Measurements from ENCODE around the gene COL23A1.

DNA sequence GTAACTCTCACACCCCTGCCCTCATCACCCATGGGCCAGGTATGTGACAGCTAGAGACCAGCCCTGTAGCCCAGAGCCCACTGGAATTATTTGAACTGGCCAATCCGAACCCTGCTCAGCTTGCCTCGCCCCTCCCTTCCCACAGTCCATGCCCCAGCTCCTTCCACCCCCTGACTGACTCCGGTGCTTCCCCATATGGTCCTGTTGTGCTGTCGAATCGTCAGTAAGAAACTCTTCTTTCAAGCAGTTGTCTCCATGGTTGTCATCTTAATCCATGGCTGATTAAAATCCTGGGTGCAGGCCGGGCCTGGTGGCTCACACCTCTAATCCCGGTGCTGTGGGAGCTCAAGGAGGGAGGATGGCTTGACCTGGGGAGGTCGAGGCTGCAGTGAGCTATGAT lies 118.5 kb downstream of the COL23A1 start:
- TF ChIP-seq, protein P1, sequence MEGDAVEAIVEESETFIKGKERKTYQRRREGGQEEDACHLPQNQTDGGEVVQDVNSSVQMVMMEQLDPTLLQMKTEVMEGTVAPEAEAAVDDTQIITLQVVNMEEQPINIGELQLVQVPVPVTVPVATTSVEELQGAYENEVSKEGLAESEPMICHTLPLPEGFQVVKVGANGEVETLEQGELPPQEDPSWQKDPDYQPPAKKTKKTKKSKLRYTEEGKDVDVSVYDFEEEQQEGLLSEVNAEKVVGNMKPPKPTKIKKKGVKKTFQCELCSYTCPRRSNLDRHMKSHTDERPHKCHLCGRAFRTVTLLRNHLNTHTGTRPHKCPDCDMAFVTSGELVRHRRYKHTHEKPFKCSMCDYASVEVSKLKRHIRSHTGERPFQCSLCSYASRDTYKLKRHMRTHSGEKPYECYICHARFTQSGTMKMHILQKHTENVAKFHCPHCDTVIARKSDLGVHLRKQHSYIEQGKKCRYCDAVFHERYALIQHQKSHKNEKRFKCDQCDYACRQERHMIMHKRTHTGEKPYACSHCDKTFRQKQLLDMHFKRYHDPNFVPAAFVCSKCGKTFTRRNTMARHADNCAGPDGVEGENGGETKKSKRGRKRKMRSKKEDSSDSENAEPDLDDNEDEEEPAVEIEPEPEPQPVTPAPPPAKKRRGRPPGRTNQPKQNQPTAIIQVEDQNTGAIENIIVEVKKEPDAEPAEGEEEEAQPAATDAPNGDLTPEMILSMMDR (IDR thresholded peaks at IDR 0.05), result no peak
- TF ChIP-seq POLR2A (IDR thresholded peaks at IDR 0.05), result no peak

All from lower leg skin (tissue), 3 donors.